ENCODE results near the gene ANXA4. TPM values are rescaled to one million over a fixed set of nuclear protein-coding genes. Genes with fewer than 3 reads are reported as not detected.

The ANXA4 gene
- total RNA-seq, 1 experiment from 2014 or later: 92.0 TPM

- H3K4me1 Mint-ChIP-seq (ENCODE audit: low read depth, unreplicated experiment): peaks cover 2% of the 10 kb centered on the region
- CTCF ChIA-PET: no interaction called here
- H3K4me1 ChIP-seq: peaks cover 8% of the 10 kb centered on the region; the same call in 1 of the 2 replicates
- H3K4me3 ChIP-seq (ENCODE audit: low read depth, low read length): no peak overlapping the region
- H3K4me3 Mint-ChIP-seq (ENCODE audit: unreplicated experiment): no peak overlapping the region
- intact Hi-C loops (cut with micrococcal nuclease; ENCODE audit: unreplicated experiment): no loop called here
- POLR2A ChIA-PET: no interaction called here
- no peak for DNase-seq
- H3K36me3 ChIP-seq (ENCODE audit: control insufficient read depth, insufficient read depth, low read length): no peaks in the 10 kb centered on the region
- no peaks in the 10 kb centered on the region for H3K27me3 Mint-ChIP-seq (ENCODE audit: insufficient read depth, unreplicated experiment)
- H3K9me3 Mint-ChIP-seq (ENCODE audit: unreplicated experiment): no peaks in the 10 kb centered on the region
- no peak overlapping the region for H3K27ac Mint-ChIP-seq (ENCODE audit: unreplicated experiment)
- TF ChIP-seq, protein P1, sequence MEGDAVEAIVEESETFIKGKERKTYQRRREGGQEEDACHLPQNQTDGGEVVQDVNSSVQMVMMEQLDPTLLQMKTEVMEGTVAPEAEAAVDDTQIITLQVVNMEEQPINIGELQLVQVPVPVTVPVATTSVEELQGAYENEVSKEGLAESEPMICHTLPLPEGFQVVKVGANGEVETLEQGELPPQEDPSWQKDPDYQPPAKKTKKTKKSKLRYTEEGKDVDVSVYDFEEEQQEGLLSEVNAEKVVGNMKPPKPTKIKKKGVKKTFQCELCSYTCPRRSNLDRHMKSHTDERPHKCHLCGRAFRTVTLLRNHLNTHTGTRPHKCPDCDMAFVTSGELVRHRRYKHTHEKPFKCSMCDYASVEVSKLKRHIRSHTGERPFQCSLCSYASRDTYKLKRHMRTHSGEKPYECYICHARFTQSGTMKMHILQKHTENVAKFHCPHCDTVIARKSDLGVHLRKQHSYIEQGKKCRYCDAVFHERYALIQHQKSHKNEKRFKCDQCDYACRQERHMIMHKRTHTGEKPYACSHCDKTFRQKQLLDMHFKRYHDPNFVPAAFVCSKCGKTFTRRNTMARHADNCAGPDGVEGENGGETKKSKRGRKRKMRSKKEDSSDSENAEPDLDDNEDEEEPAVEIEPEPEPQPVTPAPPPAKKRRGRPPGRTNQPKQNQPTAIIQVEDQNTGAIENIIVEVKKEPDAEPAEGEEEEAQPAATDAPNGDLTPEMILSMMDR (IDR thresholded peaks at IDR 0.05; ENCODE audit: insufficient read depth in 1 of 2, low read depth in 1 of 2, low read length in 1 of 2, severe bottlenecking in 1 of 2, unreplicated experiment in 1 of 2): no peak
- no peaks in the 10 kb centered on the region for H3K36me3 Mint-ChIP-seq (ENCODE audit: insufficient read depth, unreplicated experiment)
- H3K9me3 ChIP-seq: no peaks in the 10 kb centered on the region
- no peaks in the 10 kb centered on the region for H3K27me3 ChIP-seq (replicated peaks; ENCODE audit: control insufficient read depth, insufficient read depth, low read length)
- BruUV-seq (replicated peaks): no TSS peak
These were observed 41.6 kb upstream of the ANXA4 start for GRCh38 chr2:69700381-69700780.

DNA sequence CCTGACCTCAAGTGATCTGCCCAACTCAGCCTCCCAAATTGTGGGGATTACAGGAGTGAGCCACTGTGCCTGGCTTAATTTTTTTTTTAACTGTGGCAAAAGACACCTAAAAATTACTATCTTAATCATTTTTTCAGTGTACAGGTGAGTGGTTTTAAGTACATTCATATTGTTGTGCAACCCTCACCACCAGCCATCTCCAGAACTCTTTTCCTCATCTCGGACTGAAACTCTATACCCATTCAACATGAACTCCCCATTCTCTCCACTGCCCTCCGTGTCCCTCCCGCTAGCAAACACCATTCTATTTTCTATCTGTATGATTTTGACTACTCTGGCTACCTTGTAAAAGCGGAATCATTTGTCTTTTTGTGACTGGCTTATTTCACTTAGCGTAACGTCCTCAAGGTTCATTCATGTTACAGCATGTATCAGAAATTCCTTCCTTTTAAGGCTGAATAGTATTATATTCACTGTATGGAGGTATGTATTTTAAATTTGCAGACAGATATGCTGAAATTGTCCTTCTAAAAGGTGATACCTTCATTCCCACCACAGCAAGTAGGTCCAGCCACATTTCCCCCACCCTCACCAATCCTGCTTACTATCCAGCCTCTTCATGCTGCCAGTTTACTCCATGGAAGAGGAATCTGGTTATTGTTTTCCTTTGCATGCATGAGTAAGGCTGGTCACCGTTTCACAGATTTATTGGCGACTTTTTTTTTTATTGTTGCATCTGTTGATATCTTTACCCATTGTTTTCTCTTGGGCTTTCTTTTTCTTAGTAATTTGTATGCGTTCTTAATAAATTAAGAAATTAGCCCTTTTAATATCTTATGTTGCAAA is 40.6 kb upstream of the ANXA4 start:
- POLR2A ChIA-PET: no interaction called here
- DNase-seq: no peak
- no peaks in the 10 kb centered on the region for H3K4me1 ChIP-seq
- no peak overlapping the region for H3K27ac Mint-ChIP-seq (ENCODE audit: unreplicated experiment)
- H3K27me3 Mint-ChIP-seq (ENCODE audit: insufficient read depth, unreplicated experiment): no peaks in the 10 kb centered on the region
- H3K9me3 Mint-ChIP-seq (ENCODE audit: unreplicated experiment): no peaks in the 10 kb centered on the region
- intact Hi-C loops (cut with micrococcal nuclease; ENCODE audit: unreplicated experiment): no loop called here
- CTCF ChIA-PET: no interaction called here
- no peaks in the 10 kb centered on the region for H3K36me3 ChIP-seq (ENCODE audit: control insufficient read depth, insufficient read depth, low read length)
- BruUV-seq (replicated peaks): no TSS peak
- H3K27me3 ChIP-seq (replicated peaks; ENCODE audit: control insufficient read depth, insufficient read depth, low read length): no peaks in the 10 kb centered on the region
- TF ChIP-seq, protein P1 (IDR thresholded peaks at IDR 0.05; ENCODE audit: insufficient read depth in 1 of 2, low read depth in 1 of 2, low read length in 1 of 2, severe bottlenecking in 1 of 2, unreplicated experiment in 1 of 2): no peak
- H3K36me3 Mint-ChIP-seq (ENCODE audit: insufficient read depth, unreplicated experiment): no peaks in the 10 kb centered on the region
- no peak overlapping the region for H3K4me3 ChIP-seq (ENCODE audit: low read depth, low read length)
- no peaks in the 10 kb centered on the region for H3K9me3 ChIP-seq
- H3K4me1 Mint-ChIP-seq (ENCODE audit: low read depth, unreplicated experiment): no peaks in the 10 kb centered on the region
- no peak overlapping the region for H3K4me3 Mint-ChIP-seq (ENCODE audit: unreplicated experiment)

DNA sequence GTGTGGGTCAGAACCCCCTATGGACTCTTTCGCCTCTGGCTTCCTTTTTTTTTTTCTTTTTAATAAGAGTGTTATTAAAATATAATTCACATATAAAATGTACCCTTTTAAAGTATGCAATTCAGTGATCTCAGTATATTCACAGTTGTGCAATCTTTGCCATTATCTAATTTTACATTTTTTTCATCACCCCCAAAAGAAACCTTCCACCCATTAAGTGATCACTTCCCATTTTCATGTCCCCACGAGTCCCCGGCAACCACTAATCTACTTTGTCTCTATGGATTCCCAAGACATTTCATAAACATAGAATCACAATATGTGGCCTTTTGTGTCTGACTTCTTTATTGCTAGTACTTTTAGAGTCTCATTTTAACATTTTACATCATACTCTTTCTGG is 38.7 kb upstream of the ANXA4 start:
- ChIA-PET POLR2A (no interaction called here), CTCF (no interaction called here)
- no TSS peak for BruUV-seq (replicated peaks)
- no peaks in the 10 kb centered on the region for H3K4me1 ChIP-seq
- H3K36me3 ChIP-seq (ENCODE audit: control insufficient read depth, insufficient read depth, low read length): no peaks in the 10 kb centered on the region
- H3K4me3 ChIP-seq (ENCODE audit: low read depth, low read length): no peak overlapping the region
- no peak overlapping the region for H3K27ac Mint-ChIP-seq (ENCODE audit: unreplicated experiment)
- TF ChIP-seq, protein P1 (IDR thresholded peaks at IDR 0.05; ENCODE audit: insufficient read depth in 1 of 2, low read depth in 1 of 2, low read length in 1 of 2, severe bottlenecking in 1 of 2, unreplicated experiment in 1 of 2): no peak
- no peaks in the 10 kb centered on the region for H3K9me3 ChIP-seq
- intact Hi-C loops (cut with micrococcal nuclease; ENCODE audit: unreplicated experiment): no loop called here
- H3K27me3 ChIP-seq (replicated peaks; ENCODE audit: control insufficient read depth, insufficient read depth, low read length): no peaks in the 10 kb centered on the region
- H3K4me1 Mint-ChIP-seq (ENCODE audit: low read depth, unreplicated experiment): no peaks in the 10 kb centered on the region
- H3K9me3 Mint-ChIP-seq (ENCODE audit: unreplicated experiment): no peaks in the 10 kb centered on the region
- no peaks in the 10 kb centered on the region for H3K27me3 Mint-ChIP-seq (ENCODE audit: insufficient read depth, unreplicated experiment)
- H3K36me3 Mint-ChIP-seq (ENCODE audit: insufficient read depth, unreplicated experiment): no peaks in the 10 kb centered on the region
- H3K4me3 Mint-ChIP-seq (ENCODE audit: unreplicated experiment): no peak overlapping the region
- no peak for DNase-seq
